Activated CD8-positive, alpha-beta memory T cell treated with anti-CD3 and anti-CD28 coated beads for 4 hours (primary cell): Measurements from ENCODE around the gene ISOC1.

ENCODE experiments used
- DNase-seq, 2 donors: peaks; one replicate each; pipeline ENCODE4 v3.0.0-alpha.2; 2020; ENCODE audit warnings: low read depth in 2 of 2

ISOC1 gene

GRCh38 chr5:129094924-129095899 lies 663 bp downstream of the ISOC1 start:
- peak; percentile 13 to 14 for DNase-seq

- no peak for DNase-seq
Observed at GRCh38 chr5:129096382-129096991, 1.9 kb downstream of the ISOC1 start.

GRCh38 chr5:129097498-129098296 lies 3.1 kb downstream of the ISOC1 start:
- DNase-seq = no peak

GRCh38 chr5:129098488-129099183 lies 4.1 kb downstream of the ISOC1 start:
- DNase-seq = no peak

- no peak for DNase-seq
Observed at GRCh38 chr5:129099184-129099569, 4.6 kb downstream of the ISOC1 start.

- DNase-seq = no peak
Observed at GRCh38 chr5:129101794-129102193, 7.2 kb downstream of the ISOC1 start.

GRCh38 chr5:129103397-129103796 lies 8.8 kb downstream of the ISOC1 start:
- no peak for DNase-seq

- no peak for DNase-seq
Observed at GRCh38 chr5:129104915-129105455, 10.4 kb downstream of the ISOC1 start.

- no peak for DNase-seq
Observed at GRCh38 chr5:129107637-129108036, 13.1 kb downstream of the ISOC1 start.

- no peak for DNase-seq
Observed at GRCh38 chr5:129110742-129111141, 16.2 kb downstream of the ISOC1 start.

GRCh38 chr5:129111351-129111750 lies 16.8 kb downstream of the ISOC1 start:
- no peak for DNase-seq

- DNase-seq = no peak
Observed at GRCh38 chr5:129112295-129112694, 17.7 kb downstream of the ISOC1 start.

GRCh38 chr5:129113867-129114266 lies 19.3 kb downstream of the ISOC1 start:
- DNase-seq = no peak

GRCh38 chr5:129114539-129115193 lies 20.1 kb downstream of the ISOC1 start:
- DNase-seq = no peak

GRCh38 chr5:129115680-129116079 lies 21.1 kb downstream of the ISOC1 start:
- no peak for DNase-seq

GRCh38 chr5:129116797-129117196 lies 22.2 kb downstream of the ISOC1 start:
- DNase-seq = no peak

- DNase-seq = no peak
Observed at GRCh38 chr5:129118405-129118804, 23.9 kb downstream of the ISOC1 start.

- no peak for DNase-seq
Observed at GRCh38 chr5:129118826-129119225, 24.3 kb downstream of the ISOC1 start.

GRCh38 chr5:129120158-129120581 lies 25.6 kb downstream of the ISOC1 start:
- no peak for DNase-seq

GRCh38 chr5:129122560-129122959 lies 28.0 kb downstream of the ISOC1 start:
- DNase-seq = no peak

GRCh38 chr5:129124608-129125007 lies 30.1 kb downstream of the ISOC1 start:
- DNase-seq = no peak
